A549 (cell line): ENCODE results near the gene RNF2.

Experiments used
- CEBPB ChIP-seq, 2 experiments: fragments of >200 bp in 1 of 2; sonication (Bioruptor Twin) in 1 of 2; formaldehyde crosslinking in 1 of 2; IDR thresholded peaks; 2 replicates each; pipeline ENCODE4 v1.6.1; 2012 to 2016
- EP300 ChIP-seq, 2 experiments: fragments of >200 bp; sonication (Bioruptor Twin); formaldehyde crosslinking; IDR thresholded peaks; 2 replicates in 1 of 2; 3 replicates in 1 of 2; pipeline ENCODE4 v1.6.1; 2016 to 2017
- NFE2L2 ChIP-seq: fragments of 150-350 bp; conservative IDR thresholded peaks from 2 replicates; pipeline ENCODE4 v1.6.1; 2014; ENCODE audit warnings: low read length
- POLR2A ChIP-seq: IDR thresholded peaks from 2 replicates; pipeline ENCODE4 v1.6.1; 2012; ENCODE audit warnings: mild to moderate bottlenecking, low read length
- RAD21 ChIP-seq, 2 experiments: fragments of >200 bp in 1 of 2; sonication (Bioruptor Twin) in 1 of 2; formaldehyde crosslinking in 1 of 2; IDR thresholded peaks in 1 of 2; conservative IDR thresholded peaks in 1 of 2; 2 replicates in 1 of 2; 3 replicates in 1 of 2; pipeline ENCODE4 v1.6.1; 2012 to 2018; ENCODE audit warnings: inconsistent platforms in 1 of 2
- SMC3 ChIP-seq: fragments of >200 bp; sonication (Bioruptor Twin); formaldehyde crosslinking; IDR thresholded peaks from 3 replicates; pipeline ENCODE4 v1.6.1; 2018; ENCODE audit warnings: inconsistent platforms
- TF ChIP-seq, protein P1 (sequence below): fragments of 150-350 bp; IDR thresholded peaks from 2 replicates; pipeline ENCODE4 v1.6.1; 2014; ENCODE audit warnings: low read depth, mild to moderate bottlenecking, low read length
- TF ChIP-seq, protein P2 (sequence below): fragments of >200 bp; sonication (Bioruptor Twin); formaldehyde crosslinking; IDR thresholded peaks from 3 replicates; pipeline ENCODE4 v1.6.1; 2016
- TF ChIP-seq, protein P3 (sequence below): fragments of >200 bp; sonication (Bioruptor Twin); formaldehyde crosslinking; IDR thresholded peaks from 3 replicates; pipeline ENCODE4 v1.5.1; 2016
- TF ChIP-seq, protein P4 (sequence below): fragments of 250-450 bp; sonication (Bioruptor Pico); IDR thresholded peaks from 2 replicates; pipeline ENCODE4 v1.5.0; 2021; ENCODE audit warnings: mild to moderate bottlenecking, moderate library complexity, borderline replicate concordance

DNA sequence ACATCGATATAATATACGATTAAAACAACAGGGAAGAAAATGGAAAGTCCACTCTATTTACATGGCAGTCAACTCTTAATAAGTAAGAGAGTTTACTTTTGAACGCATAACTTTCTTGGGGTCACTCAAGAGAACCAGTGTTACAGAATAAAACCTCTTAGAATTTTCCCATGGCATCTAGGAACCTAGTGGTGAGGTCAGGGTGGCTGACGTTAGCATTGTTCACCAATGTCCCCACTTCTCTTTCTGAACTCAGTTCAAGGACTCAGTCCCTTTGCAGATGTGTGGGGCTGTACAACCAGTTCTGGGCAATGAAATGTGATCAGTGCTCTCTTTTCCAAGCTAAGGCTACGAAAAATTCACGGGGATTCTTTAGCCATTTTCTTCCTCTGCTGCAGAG lies 2.6 kb upstream of the RNF2 start:
- TF ChIP-seq, protein P1, sequence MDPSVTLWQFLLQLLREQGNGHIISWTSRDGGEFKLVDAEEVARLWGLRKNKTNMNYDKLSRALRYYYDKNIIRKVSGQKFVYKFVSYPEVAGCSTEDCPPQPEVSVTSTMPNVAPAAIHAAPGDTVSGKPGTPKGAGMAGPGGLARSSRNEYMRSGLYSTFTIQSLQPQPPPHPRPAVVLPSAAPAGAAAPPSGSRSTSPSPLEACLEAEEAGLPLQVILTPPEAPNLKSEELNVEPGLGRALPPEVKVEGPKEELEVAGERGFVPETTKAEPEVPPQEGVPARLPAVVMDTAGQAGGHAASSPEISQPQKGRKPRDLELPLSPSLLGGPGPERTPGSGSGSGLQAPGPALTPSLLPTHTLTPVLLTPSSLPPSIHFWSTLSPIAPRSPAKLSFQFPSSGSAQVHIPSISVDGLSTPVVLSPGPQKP = no peak
- TF ChIP-seq SMC3 (no peak), EP300 (IDR thresholded peaks at IDR 0.05) (no peak), CEBPB (IDR thresholded peaks at IDR 0.05) (no peak), POLR2A (no peak), RAD21 (conservative IDR thresholded peaks at IDR 0.05 in 1 of 2, IDR thresholded peaks at IDR 0.05 in 1 of 2) (no peak), NFE2L2 (no peak)
- TF ChIP-seq, protein P2, sequence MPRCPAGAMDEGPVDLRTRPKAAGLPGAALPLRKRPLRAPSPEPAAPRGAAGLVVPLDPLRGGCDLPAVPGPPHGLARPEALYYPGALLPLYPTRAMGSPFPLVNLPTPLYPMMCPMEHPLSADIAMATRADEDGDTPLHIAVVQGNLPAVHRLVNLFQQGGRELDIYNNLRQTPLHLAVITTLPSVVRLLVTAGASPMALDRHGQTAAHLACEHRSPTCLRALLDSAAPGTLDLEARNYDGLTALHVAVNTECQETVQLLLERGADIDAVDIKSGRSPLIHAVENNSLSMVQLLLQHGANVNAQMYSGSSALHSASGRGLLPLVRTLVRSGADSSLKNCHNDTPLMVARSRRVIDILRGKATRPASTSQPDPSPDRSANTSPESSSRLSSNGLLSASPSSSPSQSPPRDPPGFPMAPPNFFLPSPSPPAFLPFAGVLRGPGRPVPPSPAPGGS = no peak
- TF ChIP-seq, protein P3, sequence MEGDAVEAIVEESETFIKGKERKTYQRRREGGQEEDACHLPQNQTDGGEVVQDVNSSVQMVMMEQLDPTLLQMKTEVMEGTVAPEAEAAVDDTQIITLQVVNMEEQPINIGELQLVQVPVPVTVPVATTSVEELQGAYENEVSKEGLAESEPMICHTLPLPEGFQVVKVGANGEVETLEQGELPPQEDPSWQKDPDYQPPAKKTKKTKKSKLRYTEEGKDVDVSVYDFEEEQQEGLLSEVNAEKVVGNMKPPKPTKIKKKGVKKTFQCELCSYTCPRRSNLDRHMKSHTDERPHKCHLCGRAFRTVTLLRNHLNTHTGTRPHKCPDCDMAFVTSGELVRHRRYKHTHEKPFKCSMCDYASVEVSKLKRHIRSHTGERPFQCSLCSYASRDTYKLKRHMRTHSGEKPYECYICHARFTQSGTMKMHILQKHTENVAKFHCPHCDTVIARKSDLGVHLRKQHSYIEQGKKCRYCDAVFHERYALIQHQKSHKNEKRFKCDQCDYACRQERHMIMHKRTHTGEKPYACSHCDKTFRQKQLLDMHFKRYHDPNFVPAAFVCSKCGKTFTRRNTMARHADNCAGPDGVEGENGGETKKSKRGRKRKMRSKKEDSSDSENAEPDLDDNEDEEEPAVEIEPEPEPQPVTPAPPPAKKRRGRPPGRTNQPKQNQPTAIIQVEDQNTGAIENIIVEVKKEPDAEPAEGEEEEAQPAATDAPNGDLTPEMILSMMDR = no peak
- TF ChIP-seq, protein P4, sequence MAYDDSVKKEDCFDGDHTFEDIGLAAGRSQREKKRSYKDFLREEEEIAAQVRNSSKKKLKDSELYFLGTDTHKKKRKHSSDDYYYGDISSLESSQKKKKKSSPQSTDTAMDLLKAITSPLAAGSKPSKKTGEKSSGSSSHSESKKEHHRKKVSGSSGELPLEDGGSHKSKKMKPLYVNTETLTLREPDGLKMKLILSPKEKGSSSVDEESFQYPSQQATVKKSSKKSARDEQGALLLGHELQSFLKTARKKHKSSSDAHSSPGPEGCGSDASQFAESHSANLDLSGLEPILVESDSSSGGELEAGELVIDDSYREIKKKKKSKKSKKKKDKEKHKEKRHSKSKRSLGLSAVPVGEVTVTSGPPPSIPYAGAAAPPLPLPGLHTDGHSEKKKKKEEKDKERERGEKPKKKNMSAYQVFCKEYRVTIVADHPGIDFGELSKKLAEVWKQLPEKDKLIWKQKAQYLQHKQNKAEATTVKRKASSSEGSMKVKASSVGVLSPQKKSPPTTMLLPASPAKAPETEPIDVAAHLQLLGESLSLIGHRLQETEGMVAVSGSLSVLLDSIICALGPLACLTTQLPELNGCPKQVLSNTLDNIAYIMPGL (CRISPR knock-in tag) = no peak
